ENCODE results near the gene PRRX2. TPM values are rescaled to one million over a fixed set of nuclear protein-coding genes. Genes with fewer than 3 reads are reported as not detected.

Gene PRRX2
- total RNA-seq, 1 donor from 2014 or later, result not detected

- H3K4me3 Mint-ChIP-seq, result peak overlapping the region; percentile 89
- POLR2A ChIA-PET, result interaction anchor here (0.5 to 4.6 kb wide), 11 partner anchors 16 to 494 kb away, joined by 3 to 62 read pairs (median 5); no protein-coding TSS in a partner anchor
These were observed 41.2 kb upstream of the PRRX2 start for GRCh38 chr9:129624168-129624759.

GRCh38 chr9:129624947-129625346 is 40.5 kb upstream of the PRRX2 start:
- no peak for TF ChIP-seq CTCF (IDR thresholded peaks at IDR 0.05)
- ChIA-PET CTCF (interaction anchor here (0.6 to 4.3 kb wide), 18 partner anchors 11 to 511 kb away, joined by 3 to 72 read pairs (median 6); partner anchors contain the start of gene ASB6), POLR2A (interaction anchor here (0.5 to 4.6 kb wide), 11 partner anchors 14 to 1856 kb away, joined by 3 to 62 read pairs (median 5); no protein-coding TSS in a partner anchor)
- Mint-ChIP-seq H3K36me3 (ENCODE audit: low read depth) (peaks cover 20% of the 10 kb centered on the region), H3K4me1 (peaks cover 50% of the 10 kb centered on the region), H3K27me3 (peaks cover 11% of the 10 kb centered on the region), H3K9me3 (no peaks in the 10 kb centered on the region), H3K4me3 (peak overlapping the region; percentile 89), H3K27ac (peak overlapping the region; percentile 82)
- DNase-seq (no peak), ATAC-seq (ENCODE audit: low read depth) (peak; percentile 33)
- intact Hi-C loops (cut with micrococcal nuclease), result loop anchor here (1.0 kb wide), 4 partner anchors 14 to 494 kb away; no protein-coding TSS in a partner anchor

More at GRCh38 chr9:129624168-129624759, 41.2 kb upstream of the PRRX2 start:
- ATAC-seq (ENCODE audit: low read depth), result no peak
- no peak for TF ChIP-seq CTCF (IDR thresholded peaks at IDR 0.05)
- H3K27me3 Mint-ChIP-seq, result peaks cover 15% of the 10 kb centered on the region
- H3K27ac Mint-ChIP-seq, result peak overlapping the region; percentile 69
- H3K36me3 Mint-ChIP-seq (ENCODE audit: low read depth), result peaks cover 16% of the 10 kb centered on the region
- peak; percentile 59 for DNase-seq
- CTCF ChIA-PET, result interaction anchor here (0.6 to 4.3 kb wide), 20 partner anchors 11 to 511 kb away, joined by 3 to 72 read pairs (median 4); partner anchors contain the start of genes ASB6 and IER5L
- no peaks in the 10 kb centered on the region for H3K9me3 Mint-ChIP-seq
- intact Hi-C loops (cut with micrococcal nuclease), result loop anchor here (1.0 kb wide), 4 partner anchors 13 to 493 kb away; no protein-coding TSS in a partner anchor
- peaks cover 46% of the 10 kb centered on the region for H3K4me1 Mint-ChIP-seq

GRCh38 chr9:129626079-129626624 is 39.3 kb upstream of the PRRX2 start, which contains the start of gene NTMT1:
NTMT1 (plus strand) TSS chr9:129626163; CDS start chr9:129632704, 6,541 bp downstream.
- DNase-seq (peak; percentile 92), ATAC-seq (ENCODE audit: low read depth) (peak; percentile 81)
- intact Hi-C loops (cut with micrococcal nuclease), result loop anchor here (1.0 kb wide), 2 partner anchors 16 to 545 kb away; partner anchors contain the start of genes ASB6 and DOLPP1
- ChIA-PET POLR2A (interaction anchor here (0.6 to 4.6 kb wide), 18 partner anchors 11 to 1350 kb away, joined by 3 to 62 read pairs (median 6); partner anchors contain the start of genes ASB6, CRAT, DOLPP1 and GOLGA2), CTCF (interaction anchor here (0.7 to 4.3 kb wide), 4 partner anchors 333 to 495 kb away, joined by 5 to 72 read pairs (median 26); no protein-coding TSS in a partner anchor)
- Mint-ChIP-seq H3K27me3 (peaks cover 7% of the 10 kb centered on the region), H3K4me3 (peak within 1 kb of the TSS; percentile 89), H3K36me3 (ENCODE audit: low read depth) (peaks cover 26% of the 10 kb centered on the region), H3K9me3 (no peaks in the 10 kb centered on the region), H3K27ac (peak within 1 kb of the TSS; percentile 88), H3K4me1 (peaks cover 54% of the 10 kb centered on the region)
- TF ChIP-seq CTCF (IDR thresholded peaks at IDR 0.05), result no peak

GRCh38 chr9:129626625-129627284 is 38.7 kb upstream of the PRRX2 start:
- H3K36me3 Mint-ChIP-seq (ENCODE audit: low read depth), result peaks cover 30% of the 10 kb centered on the region
- ATAC-seq (ENCODE audit: low read depth) (peak; percentile 33), DNase-seq (no peak)
- ChIA-PET POLR2A (interaction anchor here (0.6 to 4.6 kb wide), 12 partner anchors 13 to 1351 kb away, joined by 3 to 62 read pairs (median 6); partner anchors contain the start of genes ASB6, CRAT, DOLPP1 and GOLGA2), CTCF (interaction anchor here (1.2 to 2.9 kb wide), 3 partner anchors 487 to 495 kb away, joined by 3 to 38 read pairs (median 4); no protein-coding TSS in a partner anchor)
- TF ChIP-seq CTCF (IDR thresholded peaks at IDR 0.05), result no peak
- H3K27ac Mint-ChIP-seq, result peak overlapping the region; percentile 88
- H3K4me1 Mint-ChIP-seq, result peaks cover 59% of the 10 kb centered on the region
- H3K4me3 Mint-ChIP-seq, result peak overlapping the region; percentile 89
- intact Hi-C loops (cut with micrococcal nuclease), result loop anchor here (1.0 kb wide), 2 partner anchors 16 to 545 kb away; partner anchors contain the start of genes ASB6 and DOLPP1
- H3K9me3 Mint-ChIP-seq, result no peaks in the 10 kb centered on the region
- H3K27me3 Mint-ChIP-seq, result peaks cover 4% of the 10 kb centered on the region
